Measurements from ENCODE around the gene EFS.

EFS gene

DNA sequence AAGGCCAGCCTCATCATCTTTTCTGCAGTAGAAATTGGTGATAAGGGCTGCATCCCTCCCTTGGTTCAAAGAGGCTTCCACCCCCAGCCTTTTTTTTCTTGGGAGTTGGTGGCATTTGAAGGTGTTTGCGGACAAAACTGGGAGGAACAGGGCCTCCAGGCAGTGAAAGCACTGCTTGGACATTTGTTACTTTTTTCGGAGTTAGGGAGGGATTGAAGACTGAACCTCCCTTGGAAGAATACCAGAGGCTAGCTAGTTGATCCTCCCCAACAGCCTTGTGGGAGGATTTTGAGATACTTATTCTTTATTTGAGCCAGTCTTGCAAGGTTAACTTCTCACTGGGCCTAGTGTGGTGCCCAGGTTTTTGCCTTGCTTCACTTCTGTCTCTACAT lies 40.5 kb downstream of the EFS start:
- TF ChIP-seq, protein P1, sequence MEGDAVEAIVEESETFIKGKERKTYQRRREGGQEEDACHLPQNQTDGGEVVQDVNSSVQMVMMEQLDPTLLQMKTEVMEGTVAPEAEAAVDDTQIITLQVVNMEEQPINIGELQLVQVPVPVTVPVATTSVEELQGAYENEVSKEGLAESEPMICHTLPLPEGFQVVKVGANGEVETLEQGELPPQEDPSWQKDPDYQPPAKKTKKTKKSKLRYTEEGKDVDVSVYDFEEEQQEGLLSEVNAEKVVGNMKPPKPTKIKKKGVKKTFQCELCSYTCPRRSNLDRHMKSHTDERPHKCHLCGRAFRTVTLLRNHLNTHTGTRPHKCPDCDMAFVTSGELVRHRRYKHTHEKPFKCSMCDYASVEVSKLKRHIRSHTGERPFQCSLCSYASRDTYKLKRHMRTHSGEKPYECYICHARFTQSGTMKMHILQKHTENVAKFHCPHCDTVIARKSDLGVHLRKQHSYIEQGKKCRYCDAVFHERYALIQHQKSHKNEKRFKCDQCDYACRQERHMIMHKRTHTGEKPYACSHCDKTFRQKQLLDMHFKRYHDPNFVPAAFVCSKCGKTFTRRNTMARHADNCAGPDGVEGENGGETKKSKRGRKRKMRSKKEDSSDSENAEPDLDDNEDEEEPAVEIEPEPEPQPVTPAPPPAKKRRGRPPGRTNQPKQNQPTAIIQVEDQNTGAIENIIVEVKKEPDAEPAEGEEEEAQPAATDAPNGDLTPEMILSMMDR (IDR thresholded peaks at IDR 0.05) = no peak

DNA sequence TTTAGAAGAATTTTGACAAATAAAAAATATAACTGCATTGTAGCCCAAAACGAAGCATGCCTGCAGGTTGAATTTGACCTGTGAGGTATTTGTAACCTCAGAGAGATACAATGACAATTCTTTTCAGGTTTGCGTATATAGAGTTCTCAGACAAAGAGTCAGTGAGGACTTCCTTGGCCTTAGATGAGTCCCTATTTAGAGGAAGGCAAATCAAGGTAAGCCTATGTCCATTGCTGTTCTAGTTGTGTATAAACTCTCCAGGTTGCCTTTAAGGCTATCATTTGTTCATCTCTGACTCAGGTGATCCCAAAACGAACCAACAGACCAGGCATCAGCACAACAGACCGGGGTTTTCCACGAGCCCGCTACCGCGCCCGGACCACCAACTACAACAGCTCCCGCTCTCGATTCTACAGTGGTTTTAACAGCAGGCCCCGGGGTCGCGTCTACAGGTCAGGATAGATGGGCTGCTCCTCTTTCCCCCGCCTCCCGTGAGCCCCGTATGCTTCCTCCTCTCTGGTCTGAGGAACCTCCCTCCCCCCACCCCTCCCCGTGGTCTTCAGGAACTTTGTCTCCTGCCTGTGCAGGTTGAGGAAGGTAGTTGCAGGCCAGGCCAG lies 41.0 kb downstream of the EFS start:
- TF ChIP-seq, protein P1 (IDR thresholded peaks at IDR 0.05) = no peak

DNA sequence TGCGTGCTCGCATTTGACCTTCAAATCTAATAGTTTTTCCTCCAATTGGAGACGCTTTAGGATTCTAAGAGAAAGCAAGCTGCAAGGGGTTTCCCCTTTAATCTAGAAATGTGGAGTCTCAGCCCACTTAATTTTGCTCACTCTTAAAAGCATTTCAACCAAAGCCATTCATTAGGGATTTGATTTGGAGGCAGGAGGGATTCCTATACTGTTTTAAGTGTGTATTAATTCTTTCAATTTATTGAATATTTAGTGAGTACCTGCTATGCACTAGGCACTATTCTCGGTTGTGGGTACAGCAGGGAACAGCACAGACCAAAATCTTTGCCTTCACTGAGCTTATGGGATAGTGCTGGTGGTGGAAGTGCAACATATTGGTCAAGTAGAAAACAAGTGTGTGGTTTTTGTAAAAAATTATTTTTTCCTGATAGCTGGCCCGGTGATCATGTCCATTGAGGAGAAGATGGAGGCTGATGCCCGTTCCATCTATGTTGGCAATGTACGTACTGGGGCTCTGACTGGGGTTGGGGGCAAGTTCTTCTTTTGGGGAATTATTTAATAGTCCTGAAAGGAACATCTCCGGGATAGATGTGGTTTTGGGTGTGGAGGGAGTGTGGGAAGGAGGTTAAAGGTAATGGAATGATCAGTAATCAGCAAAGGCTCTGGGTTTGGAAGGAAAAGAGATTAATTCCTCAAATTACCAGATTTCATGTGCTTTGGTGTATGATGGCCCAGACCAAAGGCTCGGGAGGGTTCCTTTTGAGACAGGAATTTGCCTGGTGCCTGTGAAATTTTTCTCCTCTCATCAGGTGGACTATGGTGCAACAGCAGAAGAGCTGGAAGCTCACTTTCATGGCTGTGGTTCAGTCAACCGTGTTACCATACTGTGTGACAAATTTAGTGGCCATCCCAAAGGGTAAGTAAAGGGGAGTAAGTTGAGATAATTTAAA lies 42.1 kb downstream of the EFS start:
- TF ChIP-seq, protein P1 (IDR thresholded peaks at IDR 0.05) = no peak

DNA sequence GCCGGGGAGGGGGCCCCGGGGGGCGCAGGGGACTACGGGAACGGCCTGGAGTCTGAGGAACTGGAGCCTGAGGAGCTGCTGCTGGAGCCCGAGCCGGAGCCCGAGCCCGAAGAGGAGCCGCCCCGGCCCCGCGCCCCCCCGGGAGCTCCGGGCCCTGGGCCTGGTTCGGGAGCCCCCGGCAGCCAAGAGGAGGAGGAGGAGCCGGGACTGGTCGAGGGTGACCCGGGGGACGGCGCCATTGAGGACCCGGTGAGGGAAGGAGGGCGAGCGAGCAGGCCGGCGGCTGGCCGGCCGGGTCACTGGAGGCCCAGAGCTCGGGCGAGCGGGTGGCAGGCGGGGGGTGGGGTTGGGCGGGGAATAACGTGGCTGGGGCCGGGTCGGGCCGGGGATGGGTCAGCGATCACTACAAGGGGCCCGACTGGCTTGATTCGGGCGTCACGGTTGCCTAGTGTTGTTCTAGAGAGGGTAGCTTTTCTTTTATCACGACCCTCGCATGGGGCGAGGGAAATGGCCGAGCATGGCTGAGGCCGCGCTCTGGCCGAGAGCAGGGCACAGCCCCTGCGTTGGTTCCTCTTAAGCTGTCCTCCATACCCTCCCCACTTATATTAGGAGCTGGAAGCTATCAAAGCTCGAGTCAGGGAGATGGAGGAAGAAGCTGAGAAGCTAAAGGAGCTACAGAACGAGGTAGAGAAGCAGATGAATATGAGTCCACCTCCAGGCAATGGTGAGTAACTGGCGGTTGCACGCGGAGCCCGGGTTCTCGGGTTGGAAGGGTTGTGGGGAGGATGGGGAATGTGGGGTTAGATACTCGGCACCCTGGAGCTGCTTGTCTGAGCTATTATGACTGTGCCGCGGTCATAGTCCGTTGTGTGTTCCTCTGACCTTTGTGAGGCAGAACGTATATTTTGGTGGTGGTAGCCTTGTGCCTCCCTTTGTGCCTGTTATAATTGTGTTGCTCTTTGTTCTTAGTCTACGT lies 43.1 kb downstream of the EFS start:
- TF ChIP-seq, protein P1 (IDR thresholded peaks at IDR 0.05) = no peak

DNA sequence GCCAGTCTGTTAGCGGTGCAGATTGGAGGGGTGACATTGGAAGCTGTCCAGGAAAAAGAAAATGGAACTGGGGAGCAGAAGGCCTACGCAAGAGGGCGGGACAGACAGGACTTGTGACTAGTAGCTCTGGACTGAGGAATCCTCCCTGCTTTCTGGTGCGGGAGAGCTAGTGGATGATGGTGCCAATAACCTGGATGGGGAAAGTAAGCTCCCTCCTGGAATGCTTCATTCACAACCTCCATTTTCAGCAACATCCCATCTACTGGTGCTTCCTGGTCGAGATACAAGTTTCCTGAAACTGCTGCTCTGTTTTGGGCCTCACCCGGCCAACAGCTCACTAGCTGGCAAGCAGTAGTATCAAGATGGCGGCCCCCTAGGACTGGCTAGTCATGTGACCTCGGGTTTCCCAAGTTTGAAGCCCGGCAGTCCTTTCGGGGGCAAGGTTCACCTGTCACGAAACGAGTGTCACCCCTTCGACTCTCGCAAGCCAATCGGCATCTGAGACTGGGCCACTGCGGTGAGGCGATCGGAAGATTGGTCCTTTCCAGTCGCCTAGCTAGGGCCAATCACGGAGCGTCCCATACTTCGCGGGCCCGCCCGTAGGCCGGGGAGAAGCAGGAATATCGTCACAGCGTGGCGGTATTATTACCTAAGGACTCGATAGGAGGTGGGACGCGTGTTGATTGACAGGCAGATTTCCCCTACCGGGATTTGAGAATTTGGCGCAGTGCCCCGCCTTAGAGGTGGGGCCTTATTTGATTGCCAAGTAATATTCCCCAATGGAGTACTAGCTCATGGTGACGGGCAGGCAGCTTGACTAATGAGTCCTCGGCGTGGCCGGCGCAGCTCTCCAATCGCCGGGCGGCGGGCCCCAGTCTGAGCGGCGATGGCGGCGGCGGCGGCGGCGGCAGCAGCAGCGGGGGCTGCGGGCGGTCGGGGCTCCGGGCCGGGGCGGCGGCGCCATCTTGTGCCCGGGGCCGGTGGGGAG lies 44.1 kb downstream of the EFS start, which contains the start of gene PABPN1:
TSS of gene PABPN1 (plus strand) at position 874 of the 988 bp plus-strand sequence. CDS start at position 887, 13 bp downstream.
- TF ChIP-seq, protein P1 (IDR thresholded peaks at IDR 0.05) = no peak

DNA sequence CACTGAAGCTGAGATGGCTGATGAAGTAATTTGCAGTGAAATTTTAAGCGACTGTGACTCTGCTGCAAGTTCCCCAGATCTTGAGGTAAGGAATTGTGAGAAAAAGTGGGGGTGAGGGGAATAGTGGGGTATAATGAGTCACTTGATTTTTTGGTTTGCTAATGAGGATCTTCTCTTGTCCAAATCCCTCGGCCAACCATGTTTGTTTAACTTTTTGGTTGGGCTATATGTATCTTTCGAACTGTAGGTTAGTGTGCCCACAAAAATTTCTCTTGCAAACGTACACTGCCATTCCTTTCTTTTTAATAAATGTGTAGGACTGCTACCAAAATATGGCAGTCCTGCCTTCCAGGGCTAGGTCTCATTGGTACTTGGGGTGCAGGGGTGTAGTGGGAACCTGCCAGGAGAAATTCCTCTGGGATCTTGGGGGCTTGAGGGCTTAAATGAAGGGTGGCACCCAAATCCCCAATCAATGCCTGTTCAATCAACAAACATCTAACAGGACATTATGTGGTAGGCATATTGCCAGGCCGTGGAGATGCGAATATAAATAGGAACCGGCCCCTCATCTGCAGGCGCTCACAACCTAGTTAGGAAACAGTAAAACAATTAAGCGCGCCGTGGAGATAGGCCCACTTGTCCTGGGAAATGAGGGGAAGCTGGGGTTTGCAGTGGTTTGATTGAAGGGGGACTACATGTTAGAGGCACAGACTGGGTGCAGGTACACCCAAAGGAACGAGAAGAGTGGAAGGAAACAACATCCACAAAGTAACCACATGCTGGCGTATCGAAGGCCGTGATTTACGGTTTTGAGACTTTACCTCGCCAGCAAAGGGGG lies 45.0 kb downstream of the EFS start:
- TF ChIP-seq, protein P1 (IDR thresholded peaks at IDR 0.05) = no peak
